ENCODE results near the gene MYLK4. TPM values are rescaled to one million over a fixed set of nuclear protein-coding genes. Genes with fewer than 3 reads are reported as not detected.
A peak's percentile ranks its signal among the peaks of the same experiment; 100 is the strongest.

MYLK4 gene
- total RNA-seq, 3 donors from 2014 or later = 0.41 to 0.82 (median 0.43) TPM

- TF ChIP-seq CTCF (IDR thresholded peaks at IDR 0.05) = no peak
- no peak for DNase-seq
- intact Hi-C loops (cut with DNase I, micrococcal nuclease) = no loop called here
- peak; percentile 36 for ATAC-seq
- H3K4me3 ChIP-seq = no peak overlapping the region
- no peaks in the 10 kb centered on the region for H3K4me1 ChIP-seq (ENCODE audit: low read depth)
- no peaks in the 10 kb centered on the region for H3K9me3 ChIP-seq
- H3K36me3 ChIP-seq (ENCODE audit: low read depth) = no peaks in the 10 kb centered on the region
Measured at GRCh38 chr6:2695454-2696095, 55.1 kb downstream of the MYLK4 start.

GRCh38 chr6:2693231-2693630 is 57.5 kb downstream of the MYLK4 start:
- Histone ChIP-seq H3K4me3 (no peak overlapping the region), H3K36me3 (ENCODE audit: low read depth) (no peaks in the 10 kb centered on the region), H3K4me1 (ENCODE audit: low read depth) (no peaks in the 10 kb centered on the region), H3K9me3 (no peaks in the 10 kb centered on the region)
- intact Hi-C loops (cut with DNase I, micrococcal nuclease) = no loop called here
- no peak for TF ChIP-seq CTCF (IDR thresholded peaks at IDR 0.05)
- DNase-seq = no peak
- ATAC-seq = no peak

GRCh38 chr6:2688401-2689064 is 62.2 kb downstream of the MYLK4 start:
- Histone ChIP-seq H3K4me1 (ENCODE audit: low read depth) (no peaks in the 10 kb centered on the region), H3K9me3 (no peaks in the 10 kb centered on the region), H3K36me3 (ENCODE audit: low read depth) (no peaks in the 10 kb centered on the region), H3K4me3 (no peak overlapping the region)
- ATAC-seq (no peak), DNase-seq (no peak)
- intact Hi-C loops (cut with DNase I, micrococcal nuclease) = no loop called here
- TF ChIP-seq CTCF (IDR thresholded peaks at IDR 0.05) = no peak

- intact Hi-C loops (cut with DNase I, micrococcal nuclease) = no loop called here
- H3K36me3 ChIP-seq (ENCODE audit: low read depth) = no peaks in the 10 kb centered on the region
- H3K4me3 ChIP-seq = no peak overlapping the region
Measured at GRCh38 chr6:2687456-2687855, 63.3 kb downstream of the MYLK4 start.

GRCh38 chr6:2686515-2686914 is 64.2 kb downstream of the MYLK4 start:
- intact Hi-C loops (cut with DNase I, micrococcal nuclease) = no loop called here
- TF ChIP-seq CTCF (IDR thresholded peaks at IDR 0.05) = no peak
- DNase-seq = no peak
- Histone ChIP-seq H3K36me3 (ENCODE audit: low read depth) (no peaks in the 10 kb centered on the region), H3K4me3 (no peak overlapping the region), H3K4me1 (ENCODE audit: low read depth) (no peaks in the 10 kb centered on the region), H3K9me3 (no peaks in the 10 kb centered on the region)
- no peak for ATAC-seq

More at GRCh38 chr6:2687456-2687855, 63.3 kb downstream of the MYLK4 start:
- no peak for TF ChIP-seq CTCF (IDR thresholded peaks at IDR 0.05)
- Histone ChIP-seq H3K9me3 (no peaks in the 10 kb centered on the region), H3K4me1 (ENCODE audit: low read depth) (no peaks in the 10 kb centered on the region)
- no peak for ATAC-seq
- DNase-seq = no peak
